Activated T-helper 9 cell treated with anti-CD3 and anti-CD28 coated beads, Interleukin-2, amount 50 U/mL, for 16 hours (primary cell): ENCODE data around the gene HDAC7.

Experiments used
- DNase-seq: peaks from one replicate; pipeline ENCODE4 v3.0.0-alpha.2; 2020; ENCODE audit warnings: low read depth

HDAC7 gene

DNA sequence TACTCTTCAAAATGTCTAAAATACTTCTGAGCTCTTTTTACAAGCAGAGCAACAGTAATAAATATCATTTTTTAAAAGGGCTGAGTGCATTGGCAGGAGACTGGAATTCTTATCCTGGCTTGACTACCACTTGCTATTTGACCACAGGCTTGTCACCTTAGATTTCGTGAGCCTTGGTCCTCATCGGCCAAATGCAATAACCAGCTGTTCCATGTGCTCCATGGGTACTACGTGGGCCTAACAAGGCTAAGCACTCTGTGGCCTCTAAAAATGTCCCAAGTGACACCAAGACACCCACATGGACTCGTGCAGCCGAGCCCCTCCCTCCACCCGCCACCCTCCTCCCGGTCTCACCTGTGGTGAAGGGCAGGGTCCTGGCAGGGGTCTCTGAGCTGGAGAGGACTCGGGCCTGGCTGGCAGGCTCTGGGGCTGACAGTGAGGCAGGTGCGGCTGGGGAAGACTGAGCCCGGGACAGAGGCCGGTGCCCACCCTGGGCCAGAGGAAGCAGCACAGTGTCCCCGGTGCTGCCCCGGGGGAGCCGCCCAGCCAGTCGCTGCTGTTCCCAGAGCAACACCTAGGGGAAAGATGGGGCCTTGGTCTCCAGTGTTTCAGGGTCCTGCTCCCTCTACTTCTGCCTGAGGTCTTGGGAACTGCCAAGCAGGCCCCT is 26.6 kb downstream of the HDAC7 start:
- no peak for DNase-seq

DNA sequence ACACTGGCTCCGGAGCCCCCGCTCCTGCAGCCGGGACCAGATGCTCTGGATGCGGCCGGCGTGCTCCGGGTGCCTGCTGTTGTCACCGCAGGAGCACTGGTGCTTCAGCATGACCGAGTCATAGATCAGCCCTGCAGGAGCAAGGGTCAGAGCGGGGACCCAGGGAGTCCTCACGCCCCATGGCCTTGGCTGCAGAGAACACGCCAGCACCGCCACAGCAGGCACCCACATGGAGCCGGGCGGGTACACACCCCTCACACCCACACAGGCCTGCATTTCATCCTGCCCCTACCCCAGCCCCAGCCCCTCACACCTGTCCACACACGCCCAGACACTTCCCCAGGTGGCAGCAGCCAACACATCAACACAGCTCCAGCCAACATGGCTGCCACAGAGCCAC is 27.8 kb downstream of the HDAC7 start:
- DNase-seq, result no peak

DNA sequence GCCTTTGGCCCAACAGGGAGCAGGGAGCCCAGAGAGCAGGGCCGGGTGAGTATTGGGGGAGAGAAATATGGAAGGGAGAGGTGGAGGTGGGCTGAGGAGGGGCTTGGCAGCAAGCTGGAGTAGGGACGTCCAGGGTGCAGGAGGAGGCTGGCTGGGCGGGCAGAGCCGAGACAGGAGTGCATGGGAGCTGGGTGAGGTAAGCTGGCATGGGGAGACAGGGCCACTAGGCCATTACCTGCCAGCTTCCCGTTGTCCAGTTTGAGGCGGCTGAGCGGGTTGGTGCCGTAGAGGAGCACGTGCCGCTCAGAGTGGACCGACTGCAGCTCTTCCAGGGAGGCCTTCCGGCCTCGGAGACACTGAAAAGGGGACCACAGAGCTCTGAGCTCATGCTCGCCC is 28.4 kb downstream of the HDAC7 start:
- no peak for DNase-seq

DNA sequence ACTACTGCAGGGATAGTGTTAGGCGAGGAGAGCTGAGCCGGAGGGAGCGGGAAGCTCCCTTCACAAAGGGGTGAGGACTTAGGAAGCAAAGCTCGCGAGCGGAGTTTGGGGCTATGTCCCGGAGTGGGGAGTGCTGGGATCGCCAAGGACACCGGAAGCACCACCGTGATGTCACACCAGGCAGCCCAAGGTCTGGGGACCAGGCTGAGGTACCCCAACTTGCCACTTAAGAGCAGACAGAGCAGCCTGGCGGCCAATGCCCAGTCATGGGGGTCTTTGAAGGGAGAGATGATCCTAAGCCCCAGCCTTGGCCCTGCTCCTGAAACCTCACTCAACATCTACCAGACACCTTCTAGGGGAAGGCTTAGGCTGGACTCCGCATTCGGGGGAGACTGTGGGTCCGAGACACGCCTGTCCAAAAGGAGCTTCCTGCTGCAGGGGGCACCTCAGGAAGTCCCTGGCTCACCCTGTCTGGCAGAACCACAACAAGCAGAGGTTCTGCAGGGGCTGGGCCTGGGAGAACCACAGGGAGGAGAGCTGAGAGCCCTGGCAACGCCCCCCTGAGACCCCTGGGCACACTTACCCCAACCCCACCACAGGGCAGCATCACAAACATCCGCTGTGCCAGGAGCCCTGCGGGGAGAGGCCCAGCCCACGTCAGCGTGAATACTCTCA is 28.9 kb downstream of the HDAC7 start:
- no peak for DNase-seq

DNA sequence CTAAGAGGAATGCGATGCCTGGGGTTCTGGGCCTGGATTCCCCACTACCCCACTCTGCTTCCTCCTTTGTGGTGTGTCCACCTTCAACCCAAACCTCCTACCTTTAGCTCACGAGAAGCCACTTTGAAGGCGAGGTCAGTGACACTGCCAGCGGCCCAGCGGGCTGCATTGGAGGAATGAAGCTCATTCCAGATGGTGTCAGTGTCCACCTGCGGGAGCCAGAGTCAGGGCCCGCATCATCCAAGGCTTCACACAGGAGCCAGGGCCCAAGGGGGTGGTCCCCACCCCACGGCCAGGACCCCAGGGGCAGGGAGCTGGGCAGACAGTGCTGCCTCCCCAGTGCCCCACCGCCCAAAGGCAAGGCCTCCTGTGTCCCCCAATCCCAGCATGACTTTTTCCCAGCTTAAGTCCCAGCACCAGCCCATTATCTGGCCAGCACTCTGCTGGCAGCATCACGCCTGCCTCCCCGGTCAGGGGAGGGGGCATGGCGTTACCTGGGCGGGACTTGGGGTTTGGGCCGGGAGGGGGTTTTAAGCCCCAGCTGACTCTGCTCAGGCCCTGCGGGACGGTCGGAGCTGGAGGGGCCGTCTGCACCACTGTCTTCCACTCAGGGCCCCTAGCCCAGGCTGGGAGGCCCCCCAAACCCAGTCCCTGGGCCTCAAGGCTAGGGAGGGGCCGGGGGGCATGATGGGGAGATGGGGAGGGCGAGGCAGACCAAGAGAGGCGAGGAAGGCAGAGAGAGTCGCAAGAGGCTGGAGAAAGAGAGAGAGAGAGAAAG is 29.8 kb downstream of the HDAC7 start:
- DNase-seq, result no peak

DNA sequence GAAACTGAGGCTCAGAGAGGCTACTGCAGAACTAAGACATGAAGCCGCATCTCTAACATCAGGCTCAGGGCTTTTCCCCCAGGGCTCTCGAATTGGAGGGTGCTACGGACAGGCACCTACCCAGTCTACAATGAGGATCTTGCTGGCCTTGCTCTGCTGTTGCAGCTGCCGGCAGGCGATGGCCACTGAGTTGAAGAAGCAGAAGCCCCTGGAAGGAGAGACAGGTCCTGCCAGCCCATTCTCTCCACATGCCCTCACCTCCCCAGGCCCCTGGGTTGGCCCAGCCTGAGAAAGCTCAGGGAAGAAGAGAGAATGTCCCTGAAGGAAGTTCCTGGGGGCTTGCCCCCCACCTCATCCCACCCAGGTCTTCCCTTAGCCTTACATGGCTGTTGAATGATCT is 30.6 kb downstream of the HDAC7 start:
- no peak for DNase-seq

DNA sequence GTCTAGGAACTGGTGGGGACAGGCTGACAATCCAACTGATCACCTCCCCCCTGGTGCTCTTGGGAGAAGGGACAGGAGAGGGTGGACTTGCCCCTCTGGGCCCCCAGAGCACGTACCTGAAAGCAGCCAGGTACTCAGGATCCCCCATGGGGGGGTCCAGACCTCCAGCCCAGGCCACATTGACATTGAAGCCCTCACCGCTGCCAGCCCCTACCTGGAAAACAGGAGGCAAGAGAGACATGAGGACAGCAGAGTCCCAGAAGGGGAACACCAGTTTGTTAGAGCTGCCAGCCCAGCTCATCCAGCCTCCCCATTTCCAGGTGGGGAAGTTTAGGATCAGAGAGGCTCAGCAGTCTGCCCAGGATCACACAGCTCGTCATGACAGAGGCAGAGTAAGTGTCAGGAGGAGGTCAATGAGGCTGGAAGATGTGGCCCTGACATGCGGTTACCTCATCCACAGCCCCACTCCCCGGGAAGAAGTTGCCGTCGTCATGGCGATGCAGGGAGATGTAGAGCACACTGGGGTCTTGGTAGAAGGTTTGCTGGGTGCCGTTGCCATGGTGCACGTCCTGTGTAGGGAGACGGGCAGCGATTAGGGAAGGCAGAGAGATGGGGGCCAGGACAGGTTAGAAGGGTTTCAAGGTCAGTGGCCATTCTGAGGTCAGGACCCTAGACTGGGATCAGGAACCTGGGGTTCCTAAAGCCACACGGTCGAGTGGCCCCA is 31.9 kb downstream of the HDAC7 start:
- no peak for DNase-seq

DNA sequence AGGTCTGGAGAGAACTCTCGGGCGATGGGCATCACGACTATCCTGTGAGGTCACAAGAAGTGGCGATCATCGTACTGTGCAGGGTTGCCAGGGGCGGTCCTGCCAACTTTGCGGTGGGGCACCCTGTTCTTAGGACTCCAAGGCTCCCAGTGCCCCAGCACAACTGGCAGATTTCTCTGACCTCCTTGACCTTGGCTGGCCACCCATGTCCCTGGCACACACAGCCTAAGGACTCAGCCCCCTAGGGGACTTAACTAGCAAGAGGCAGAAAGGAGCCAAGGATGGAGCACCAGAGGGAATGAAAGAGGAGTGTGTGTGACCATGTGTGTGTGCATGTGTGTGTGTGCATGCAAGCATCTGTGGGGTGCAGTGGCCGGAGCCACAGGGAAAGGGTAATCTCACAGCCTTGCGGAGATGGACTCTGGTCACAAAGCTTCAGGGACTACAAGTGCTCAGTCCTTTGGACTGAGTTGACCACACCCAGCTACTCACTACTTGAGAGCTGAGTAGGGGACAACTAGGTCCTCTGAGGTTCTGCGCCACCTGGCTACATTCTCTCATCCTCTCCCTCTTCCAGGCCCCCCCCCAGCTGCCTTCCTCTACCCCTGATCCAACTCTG is 32.9 kb downstream of the HDAC7 start:
- DNase-seq, result no peak

DNA sequence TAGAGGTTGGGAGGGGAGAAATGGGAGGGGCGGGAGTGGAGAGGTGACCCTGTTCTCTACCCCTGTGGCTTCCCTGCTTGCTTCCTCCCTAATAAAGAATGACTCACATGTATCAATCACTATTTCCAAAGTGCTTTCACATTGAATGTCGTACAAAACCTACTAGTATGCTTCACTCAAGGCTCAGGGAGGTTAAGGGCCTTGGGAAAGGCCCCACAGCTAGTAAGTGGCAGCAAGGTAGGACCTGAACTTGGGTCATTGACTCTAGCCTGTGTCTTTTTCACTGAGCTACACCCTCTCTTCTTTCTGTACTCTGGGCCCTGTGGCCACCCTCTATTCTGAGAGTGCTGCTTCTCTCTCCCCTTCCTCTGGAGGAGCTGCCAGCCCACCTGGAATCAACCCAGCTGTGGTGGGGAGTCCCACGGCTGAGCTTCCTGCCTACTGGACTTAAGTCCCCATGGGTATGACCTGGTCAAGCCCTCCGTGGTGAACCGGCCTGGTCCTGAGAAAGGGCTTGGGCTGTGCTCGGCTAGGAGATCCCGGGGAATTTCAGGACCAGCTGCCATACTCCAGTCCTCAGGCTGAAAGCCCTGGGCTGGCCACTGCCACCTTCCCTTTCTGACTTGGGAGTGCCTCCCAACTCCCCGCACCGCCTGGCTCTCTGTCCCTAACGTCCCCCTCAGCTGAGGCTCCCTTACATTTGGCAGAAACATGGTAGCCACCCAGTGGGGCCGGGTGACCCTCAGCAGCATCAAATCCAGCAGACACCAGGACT is 33.6 kb downstream of the HDAC7 start:
- no peak for DNase-seq

DNA sequence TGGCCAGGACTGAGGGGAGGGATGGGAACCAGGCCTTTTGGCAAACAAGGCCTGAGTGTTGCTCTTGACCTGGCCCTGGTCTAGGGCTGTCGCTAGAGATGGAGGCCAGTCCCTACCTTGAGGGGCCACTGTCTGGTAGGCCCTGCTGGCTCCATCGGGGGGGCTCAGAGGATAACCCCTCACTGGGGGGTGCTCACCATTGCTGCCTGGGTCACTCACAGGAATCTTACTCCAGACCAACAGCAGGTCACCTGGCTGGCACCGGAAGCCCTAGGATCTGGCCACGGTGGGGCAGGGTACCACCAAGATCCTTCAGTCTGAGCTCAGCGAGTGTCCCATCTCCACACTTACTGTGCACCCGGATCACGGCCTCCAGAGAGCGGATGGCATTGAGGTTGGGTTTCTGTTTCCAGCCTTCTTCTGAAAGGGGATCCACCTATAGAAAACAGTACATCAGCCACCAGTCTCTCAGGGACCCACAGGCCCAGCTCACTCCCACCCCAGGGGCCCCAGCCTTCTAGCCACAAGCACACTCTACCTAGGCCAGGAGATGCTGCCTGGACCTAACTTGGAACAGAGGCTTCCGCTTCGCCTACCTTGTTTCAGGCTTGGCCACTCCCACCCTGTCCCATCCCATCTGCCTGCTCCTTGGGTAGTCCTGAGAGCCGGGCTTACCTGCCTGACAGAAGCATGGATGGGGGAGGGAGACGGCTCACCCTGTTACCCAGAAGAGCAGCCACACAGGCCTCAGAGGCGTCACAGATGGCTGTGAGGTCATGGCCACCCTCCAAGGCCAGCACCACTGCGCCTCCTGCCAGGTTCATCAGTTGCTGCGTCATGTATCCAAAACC is 34.4 kb downstream of the HDAC7 start:
- no peak for DNase-seq

DNA sequence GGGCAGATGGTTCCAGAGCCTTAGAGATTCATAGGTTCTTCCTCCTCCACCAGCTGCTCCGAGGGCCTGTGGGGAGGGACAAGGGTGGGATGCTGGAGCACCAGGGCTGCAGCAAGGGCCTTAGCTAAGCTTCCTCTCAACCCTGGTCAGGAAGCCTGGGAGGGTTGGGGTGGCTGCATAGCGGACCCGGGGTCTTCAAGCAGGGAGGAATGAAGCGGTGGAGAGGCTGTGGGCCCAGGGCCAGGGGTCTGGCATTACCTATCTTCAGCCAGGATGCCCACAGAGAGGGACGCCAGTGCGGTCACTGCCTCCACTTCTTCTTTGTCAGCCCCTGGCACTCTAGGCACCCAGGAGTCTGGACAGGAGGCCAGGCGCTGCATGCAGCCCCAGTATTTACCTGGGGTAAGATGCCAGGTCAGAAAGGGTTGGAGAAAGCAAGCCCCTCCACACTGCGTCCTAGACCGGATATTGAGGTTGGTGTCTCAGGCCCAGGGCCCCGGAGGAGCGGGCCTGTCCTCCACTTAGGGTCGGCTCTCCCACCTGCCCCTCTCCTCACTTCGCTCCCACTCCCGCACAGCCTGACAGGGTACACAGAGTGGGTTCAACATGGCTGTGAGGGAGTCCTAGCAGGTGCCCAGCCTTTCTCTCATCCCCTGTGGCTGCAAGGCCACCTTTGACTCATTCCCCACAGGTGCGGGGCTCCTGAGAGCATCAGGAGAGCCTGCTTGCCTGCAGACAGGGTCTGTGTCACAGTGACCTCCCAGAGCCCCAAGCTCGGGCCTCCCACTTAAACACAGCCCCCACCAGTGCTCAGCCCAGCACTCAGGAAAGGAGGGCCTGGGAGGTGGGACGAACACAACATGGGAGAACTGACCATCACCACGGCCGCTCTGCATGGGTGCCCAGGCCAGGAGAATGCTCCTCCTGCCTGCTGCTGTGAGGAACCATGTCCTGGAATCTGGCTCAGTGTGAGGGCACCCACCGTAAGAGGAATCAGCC is 35.6 kb downstream of the HDAC7 start:
- DNase-seq, result no peak

DNA sequence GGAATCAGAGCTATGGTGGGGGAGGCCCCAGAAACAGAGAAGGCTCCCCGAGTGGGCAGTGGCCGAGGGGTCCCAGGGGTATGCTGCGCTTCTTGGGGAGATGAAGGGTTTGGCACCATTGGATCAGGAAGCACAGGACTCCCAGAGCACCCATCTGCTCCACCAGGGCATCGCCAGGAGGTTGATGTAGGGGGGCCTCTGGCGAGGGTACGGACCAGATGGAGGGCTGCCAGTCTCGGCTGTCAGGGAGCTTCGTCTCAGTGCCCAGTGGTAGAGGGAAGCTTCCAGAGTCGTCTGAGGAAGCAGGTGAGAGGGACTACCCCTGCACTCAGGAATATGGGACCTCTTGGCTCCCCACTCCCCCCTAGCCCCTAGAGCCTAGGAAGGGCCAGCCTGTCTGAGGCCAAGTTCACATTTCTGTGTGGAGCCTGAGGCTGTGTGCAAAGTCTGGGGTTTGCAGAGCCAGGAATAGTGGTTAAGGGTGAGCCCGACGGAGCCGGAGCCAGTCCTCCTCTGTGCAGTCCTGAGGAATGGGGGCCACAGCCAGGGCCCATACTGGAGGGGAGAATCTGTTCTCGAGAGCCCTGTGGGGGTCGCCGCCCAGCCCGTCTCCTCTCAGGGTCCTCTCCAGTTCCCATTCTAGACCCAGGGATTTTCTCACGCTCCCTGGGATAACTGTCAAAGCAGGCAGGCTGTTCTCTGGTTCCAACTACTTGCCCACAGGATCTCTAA is 36.5 kb downstream of the HDAC7 start:
- DNase-seq, result no peak

DNA sequence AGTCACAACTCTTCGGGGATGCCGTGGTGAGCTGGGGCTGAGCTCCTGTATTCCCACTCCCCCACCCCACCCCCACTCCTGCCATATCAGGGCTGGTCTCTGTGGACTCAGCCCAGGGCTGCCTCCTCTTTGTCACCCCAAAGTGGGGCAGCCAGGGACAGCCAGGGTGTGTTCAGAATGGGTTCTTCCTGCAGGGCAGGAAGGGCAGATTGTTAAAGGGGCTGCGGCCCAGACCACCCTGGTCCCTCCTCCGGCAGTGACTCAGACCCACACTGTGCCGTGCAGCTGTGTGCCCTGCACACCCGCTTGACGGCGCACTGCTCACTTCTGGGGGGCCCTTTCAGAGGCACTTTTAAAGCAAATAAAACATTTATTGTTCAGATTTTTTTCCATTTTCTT is 37.3 kb downstream of the HDAC7 start:
- no peak for DNase-seq

DNA sequence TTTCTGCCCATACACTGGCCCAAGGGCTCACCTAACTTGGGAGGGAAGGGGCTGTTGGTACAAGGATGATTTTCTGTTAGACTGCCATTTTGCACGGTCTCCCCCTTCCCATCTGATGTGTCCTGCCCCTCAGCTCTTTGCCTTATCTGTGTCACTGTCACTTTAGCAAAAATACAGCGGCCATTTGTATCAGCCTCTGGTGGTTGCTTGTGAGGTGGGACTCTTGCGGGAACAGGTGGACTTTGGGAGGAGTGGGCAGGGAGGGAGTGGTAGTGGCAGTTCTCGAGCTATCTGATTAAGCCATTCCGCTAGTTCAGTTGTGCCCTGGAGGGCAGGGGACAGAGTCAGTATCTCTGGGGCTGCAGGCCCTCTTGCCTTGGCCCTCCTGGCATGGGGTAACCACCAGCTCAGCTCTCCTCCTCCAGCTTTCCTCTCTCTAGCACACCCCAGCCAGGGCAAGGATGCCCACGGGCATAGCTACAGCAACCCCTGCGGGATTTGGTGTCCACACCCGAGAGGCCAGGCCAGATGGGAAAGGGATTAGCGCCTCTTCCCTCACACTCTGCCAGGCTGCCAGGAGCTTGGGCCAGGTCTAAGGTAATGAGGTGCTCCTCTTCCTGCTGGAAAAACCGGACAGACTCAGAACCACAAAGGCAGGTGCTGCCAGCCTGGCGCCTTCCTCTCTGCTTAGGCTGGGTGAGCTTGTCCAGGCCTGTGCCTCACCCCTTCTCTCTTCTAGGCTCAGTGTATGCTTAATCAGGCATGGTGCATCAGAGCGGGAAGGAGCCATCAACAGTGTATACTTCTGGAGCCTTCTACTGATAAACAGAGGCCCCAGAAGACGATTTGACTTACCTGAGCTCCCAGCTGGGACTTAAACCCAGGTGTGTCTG is 38.0 kb downstream of the HDAC7 start:
- DNase-seq, result no peak

DNA sequence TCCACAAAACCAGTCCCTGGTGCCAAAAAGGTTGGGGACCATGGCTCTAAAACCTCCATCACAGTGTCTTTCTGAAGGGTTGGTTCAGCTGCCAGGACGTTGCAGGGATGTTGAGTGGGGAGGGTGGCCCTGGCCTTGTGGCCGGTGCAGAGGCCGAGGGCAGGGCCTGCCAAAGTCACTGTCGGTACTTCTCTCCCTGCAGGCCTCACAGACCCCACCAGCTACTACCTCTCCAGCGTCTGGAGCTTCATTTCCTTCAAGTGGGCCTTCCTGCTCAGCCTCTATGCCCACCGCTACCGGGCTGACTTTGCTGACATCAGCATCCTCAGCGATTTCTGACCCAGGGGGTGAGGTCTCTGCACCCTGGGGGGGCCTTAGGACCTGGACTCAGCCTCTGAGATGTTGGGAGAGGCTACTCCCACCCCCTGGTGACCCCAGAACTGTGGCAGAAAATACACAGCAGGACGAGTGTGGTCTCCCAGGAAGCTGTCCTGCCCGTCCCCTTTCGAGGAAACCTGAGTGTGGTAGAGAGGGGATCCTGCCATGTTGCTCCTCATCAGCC is 39.7 kb downstream of the HDAC7 start:
- no peak for DNase-seq

DNA sequence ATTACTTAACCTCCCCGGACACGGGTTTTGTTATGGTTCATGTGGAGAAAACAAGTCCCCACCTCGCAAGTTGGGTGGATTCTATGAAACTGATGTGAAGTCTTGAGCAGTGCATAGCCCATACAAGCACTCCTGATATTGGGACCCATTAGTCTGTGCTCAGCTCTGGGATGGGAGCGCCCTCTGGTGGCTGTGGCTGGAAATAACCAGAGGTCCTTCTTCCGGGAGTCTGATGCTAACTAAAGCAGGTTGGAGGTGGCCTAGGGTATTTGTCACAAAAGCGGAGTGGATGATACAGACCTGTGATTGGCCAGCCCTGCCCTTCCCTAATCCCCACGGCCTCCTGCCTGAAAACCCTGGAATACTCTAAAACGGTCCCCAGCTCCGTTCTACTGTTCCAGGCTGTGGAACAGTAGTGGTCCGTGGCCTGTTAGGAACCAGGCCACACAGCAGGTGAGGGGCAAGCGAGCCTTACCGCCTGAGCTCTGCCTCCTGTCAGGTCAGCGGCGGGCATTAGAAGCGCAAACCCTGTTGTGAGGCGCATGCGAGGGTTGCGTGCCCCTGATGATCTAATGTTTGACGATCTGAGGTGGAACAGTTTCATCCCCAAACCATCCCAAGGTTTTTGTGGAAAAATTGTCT is 40.3 kb downstream of the HDAC7 start:
- DNase-seq, result peak; percentile 86

DNA sequence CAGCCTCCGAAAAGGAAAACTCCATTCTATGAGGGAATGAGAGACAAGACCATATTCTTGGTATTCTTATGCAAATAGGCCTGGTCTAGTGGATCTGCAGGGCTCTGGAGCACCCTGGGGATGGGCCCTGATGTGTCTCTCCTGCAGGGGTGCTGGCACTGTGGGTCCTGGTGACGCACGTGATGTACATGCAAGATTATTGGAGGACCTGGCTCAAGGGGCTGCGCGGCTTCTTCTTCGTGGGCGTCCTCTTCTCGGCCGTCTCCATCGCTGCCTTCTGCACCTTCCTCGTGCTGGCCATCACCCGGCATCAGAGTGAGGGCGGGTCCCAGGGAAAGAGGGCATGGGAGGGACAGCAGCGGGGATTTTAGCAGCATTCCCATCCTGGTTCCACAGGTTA is 40.8 kb downstream of the HDAC7 start:
- no peak for DNase-seq
